Smooth muscle cell (in vitro differentiated cells): ENCODE measurements around the gene ERC2. TPM values are rescaled to one million over a fixed set of nuclear protein-coding genes. Genes with fewer than 3 reads are reported as not detected.

Experiments
- DNase-seq: peaks from one replicate; lab custom pipeline; 2025; ENCODE audit not compliant: unreplicated experiment; lab: John Stamatoyannopoulos, UW
- H2AFZ ChIP-seq: fragments of 200-600 bp; sonication (generic); 2 replicates; pipeline ENCODE4 v1.6.0; 2016; ENCODE audit warnings: antibody characterized with exemption, low read depth, mild to moderate bottlenecking
- H3F3A ChIP-seq: fragments of 200-600 bp; sonication (generic); 2 replicates; pipeline ENCODE4 v1.6.0; 2017; ENCODE audit warnings: antibody characterized with exemption, low read depth
- H3K27ac ChIP-seq: fragments of 200-600 bp; sonication (generic); 2 replicates; pipeline ENCODE4 v1.5.1; 2016; ENCODE audit warnings: low read depth, mild to moderate bottlenecking
- H3K27me3 ChIP-seq: fragments of 200-600 bp; sonication (generic); 2 replicates; pipeline ENCODE4 v1.6.1; 2016; ENCODE audit warnings: low read depth, mild to moderate bottlenecking
- H3K36me3 ChIP-seq: fragments of 200-600 bp; sonication (generic); 2 replicates; pipeline ENCODE4 v1.5.1; 2016; ENCODE audit warnings: low read depth
- H3K4me1 ChIP-seq: fragments of 200-600 bp; sonication (generic); 2 replicates; pipeline ENCODE4 v1.5.1; 2016; ENCODE audit warnings: low read depth
- H3K4me2 ChIP-seq: fragments of 200-600 bp; sonication (generic); 2 replicates; pipeline ENCODE4 v1.6.0; 2016; ENCODE audit warnings: mild to moderate bottlenecking
- H3K4me3 ChIP-seq: fragments of 200-600 bp; sonication (generic); 2 replicates; pipeline ENCODE4 v1.5.1; 2016; ENCODE audit warnings: mild to moderate bottlenecking
- H3K79me2 ChIP-seq: fragments of 200-600 bp; sonication (generic); 2 replicates; pipeline ENCODE4 v1.6.0; 2016; ENCODE audit warnings: low read depth, mild to moderate bottlenecking
- H3K9ac ChIP-seq: fragments of 200-600 bp; sonication (generic); 2 replicates; pipeline ENCODE4 v1.6.0; 2016; ENCODE audit warnings: low read depth
- H3K9me3 ChIP-seq: fragments of 200-600 bp; sonication (generic); replicated peaks from 2 replicates; pipeline ENCODE4 v1.5.1; 2016; ENCODE audit warnings: low read depth
- H4K20me1 ChIP-seq: fragments of 200-600 bp; sonication (generic); 2 replicates; pipeline ENCODE4 v1.6.0; 2016; ENCODE audit warnings: low read depth
- WGBS: methylation state at CpG from one replicate; pipeline ENCODE4 v1.1.7; 2016; ENCODE audit warnings: low lambda C conversion rate; 5-methylcytosine and 5-hydroxymethylcytosine counted together
- polyA plus RNA-seq: library from polyadenylated mRNA; unstranded; fragments of >200 nt; fragmentation: Nextera tagmentation; extraction: Ambion mirVana; gene quantifications from 2 replicates; pipeline ENCODE4 v1.2.1, GENCODE V29; 2016
- total RNA-seq: library from RNA; depleted of rRNA; stranded (reverse); fragments of >200 nt; gene quantifications from 2 replicates; pipeline ENCODE4 v1.2.3, GENCODE V29; 2014
- TF ChIP-seq, protein P1 (sequence below): fragments of 200-600 bp; sonication (generic); IDR thresholded peaks from 2 replicates; pipeline ENCODE4 v1.5.1; 2017; ENCODE audit warnings: borderline replicate concordance, mild to moderate bottlenecking, antibody characterized with exemption; ENCODE audit not compliant: insufficient read depth, poor library complexity, severe bottlenecking

Gene ERC2
- total and polyA plus RNA-seq, 2 experiments from 2014 or later = 1.1 TPM; not detected in 1

DNA sequence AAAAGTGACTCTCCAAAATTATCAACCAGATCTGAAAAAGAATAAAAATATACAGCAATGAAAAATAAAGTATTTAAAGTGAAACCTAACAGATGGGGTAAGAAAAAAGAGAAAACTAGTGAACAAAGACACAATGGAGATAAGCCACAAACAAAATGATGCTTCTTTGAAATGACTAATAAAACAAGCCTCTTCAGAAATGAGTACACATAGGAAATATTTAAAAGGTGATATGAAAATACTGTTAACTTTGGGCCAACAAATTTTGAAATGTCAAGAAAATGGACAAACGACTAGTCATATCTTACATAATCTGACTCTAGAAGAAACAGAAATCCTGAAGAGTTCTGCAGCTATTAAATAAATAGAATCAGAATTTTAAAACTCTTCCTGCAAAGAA, 164.2 kb downstream of the ERC2 start:
- DNase-seq = no peak
- Histone ChIP-seq H3K79me2 (no peaks in the 10 kb centered on the region), H4K20me1 (no peaks in the 10 kb centered on the region), H3K4me2 (no peak overlapping the region), H3K9me3 (no peaks in the 10 kb centered on the region), H3K36me3 (no peaks in the 10 kb centered on the region), H3F3A (no peaks in the 10 kb centered on the region), H3K4me1 (no peaks in the 10 kb centered on the region), H3K4me3 (no peak overlapping the region), H3K27ac (no peak overlapping the region), H3K9ac (no peak overlapping the region), H3K27me3 (no peaks in the 10 kb centered on the region), H2AFZ (no peak overlapping the region)
- 97% methylated on average over 1 of the region's 1 CpG for WGBS
- TF ChIP-seq, protein P1, sequence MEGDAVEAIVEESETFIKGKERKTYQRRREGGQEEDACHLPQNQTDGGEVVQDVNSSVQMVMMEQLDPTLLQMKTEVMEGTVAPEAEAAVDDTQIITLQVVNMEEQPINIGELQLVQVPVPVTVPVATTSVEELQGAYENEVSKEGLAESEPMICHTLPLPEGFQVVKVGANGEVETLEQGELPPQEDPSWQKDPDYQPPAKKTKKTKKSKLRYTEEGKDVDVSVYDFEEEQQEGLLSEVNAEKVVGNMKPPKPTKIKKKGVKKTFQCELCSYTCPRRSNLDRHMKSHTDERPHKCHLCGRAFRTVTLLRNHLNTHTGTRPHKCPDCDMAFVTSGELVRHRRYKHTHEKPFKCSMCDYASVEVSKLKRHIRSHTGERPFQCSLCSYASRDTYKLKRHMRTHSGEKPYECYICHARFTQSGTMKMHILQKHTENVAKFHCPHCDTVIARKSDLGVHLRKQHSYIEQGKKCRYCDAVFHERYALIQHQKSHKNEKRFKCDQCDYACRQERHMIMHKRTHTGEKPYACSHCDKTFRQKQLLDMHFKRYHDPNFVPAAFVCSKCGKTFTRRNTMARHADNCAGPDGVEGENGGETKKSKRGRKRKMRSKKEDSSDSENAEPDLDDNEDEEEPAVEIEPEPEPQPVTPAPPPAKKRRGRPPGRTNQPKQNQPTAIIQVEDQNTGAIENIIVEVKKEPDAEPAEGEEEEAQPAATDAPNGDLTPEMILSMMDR = no peak

DNA sequence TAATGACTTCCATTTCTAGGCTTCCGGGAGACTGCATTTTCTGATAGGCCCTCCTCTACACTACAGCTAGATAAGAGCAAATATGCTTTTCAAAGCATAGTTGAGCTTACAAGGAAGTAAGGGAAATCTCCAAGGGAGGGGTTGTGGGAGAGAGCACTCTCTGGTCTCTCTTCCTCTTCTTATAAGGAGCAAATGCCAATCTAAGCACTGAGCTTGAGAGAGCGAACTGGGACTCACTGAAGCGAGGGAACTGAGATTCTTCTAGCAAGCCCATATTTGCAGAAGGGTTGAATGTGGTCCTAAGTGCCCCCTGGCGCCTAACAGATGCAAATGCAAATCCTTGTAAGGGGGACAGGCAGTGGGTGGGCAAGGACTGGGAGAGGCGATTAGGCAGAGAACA, 164.8 kb downstream of the ERC2 start:
- no peaks in the 10 kb centered on the region for H3K79me2 ChIP-seq
- H3K4me2 ChIP-seq = peak overlapping the region; percentile 42
- WGBS = 21% methylated on average over 5 of the region's 5 CpGs
- H3K27me3 ChIP-seq = no peaks in the 10 kb centered on the region
- no peak overlapping the region for H3K9ac ChIP-seq
- TF ChIP-seq, protein P1 = peak; percentile 66
- no peak overlapping the region for H3K4me3 ChIP-seq
- no peaks in the 10 kb centered on the region for H3K9me3 ChIP-seq
- H3K36me3 ChIP-seq = no peaks in the 10 kb centered on the region
- no peaks in the 10 kb centered on the region for H3K4me1 ChIP-seq
- DNase-seq = no peak
- H4K20me1 ChIP-seq = no peaks in the 10 kb centered on the region
- H2AFZ ChIP-seq = no peak overlapping the region
- no peak overlapping the region for H3K27ac ChIP-seq
- no peaks in the 10 kb centered on the region for H3F3A ChIP-seq

DNA sequence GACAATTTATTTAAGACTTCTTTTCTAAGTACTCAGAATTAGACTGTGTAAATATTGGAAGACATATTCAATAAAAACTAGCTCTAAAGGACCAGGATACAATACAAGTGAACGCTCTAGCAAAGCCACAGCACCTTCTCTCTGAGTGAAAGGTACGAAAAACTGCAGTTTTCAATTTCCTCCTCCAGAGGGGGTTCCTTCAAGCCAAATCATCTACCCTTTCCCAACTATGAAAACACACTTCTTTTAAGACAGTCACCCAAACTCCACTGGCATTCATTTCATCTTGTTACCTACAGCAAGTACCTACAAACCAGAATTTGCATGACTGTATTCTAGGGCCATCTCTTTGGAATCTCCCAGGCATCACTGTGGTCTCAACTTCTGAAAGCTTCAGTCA, 165.8 kb downstream of the ERC2 start:
- Histone ChIP-seq H3K9ac (no peak overlapping the region), H3K27me3 (no peaks in the 10 kb centered on the region), H3K27ac (no peak overlapping the region), H3K4me1 (no peaks in the 10 kb centered on the region), H3K9me3 (no peaks in the 10 kb centered on the region), H3K4me3 (no peak overlapping the region), H3K4me2 (no peak overlapping the region), H2AFZ (no peak overlapping the region), H3K36me3 (no peaks in the 10 kb centered on the region), H3K79me2 (no peaks in the 10 kb centered on the region), H4K20me1 (no peaks in the 10 kb centered on the region), H3F3A (no peaks in the 10 kb centered on the region)
- WGBS = 92% methylated on average over 2 of the region's 2 CpGs
- TF ChIP-seq, protein P1 = peak; percentile 33
- DNase-seq = no peak

DNA sequence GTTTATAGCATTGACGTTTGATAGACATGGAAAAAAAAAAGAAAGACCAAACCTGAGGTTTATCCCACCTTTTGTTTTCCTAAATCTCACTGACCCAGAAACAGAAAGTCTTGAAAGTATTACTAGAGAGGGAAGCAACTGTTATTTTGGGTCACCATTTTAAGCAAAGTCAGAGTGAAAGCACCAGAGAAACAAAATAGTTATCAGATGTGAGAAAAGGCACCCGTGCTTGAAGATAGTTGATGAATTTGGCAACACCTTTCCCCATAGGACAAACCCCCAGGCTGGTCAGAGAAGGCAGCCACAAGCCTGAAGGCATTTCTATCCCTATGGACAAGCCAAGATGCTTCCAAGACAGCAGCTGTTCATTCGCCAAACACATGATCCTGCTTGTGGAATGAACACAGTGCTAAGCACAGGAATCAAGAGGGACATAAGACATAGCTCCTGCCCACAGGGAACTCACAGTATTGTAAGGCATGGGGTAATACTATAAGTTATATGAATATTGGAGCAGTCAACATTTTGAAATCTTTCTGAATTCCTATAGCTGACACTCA, 170.9 kb downstream of the ERC2 start:
- no peaks in the 10 kb centered on the region for H3K27me3 ChIP-seq
- H3K9ac ChIP-seq = no peak overlapping the region

More for the DNA sequence above, 170.9 kb downstream of the ERC2 start:
- TF ChIP-seq, protein P1 = no peak
- no peaks in the 10 kb centered on the region for H3F3A ChIP-seq
- H3K9me3 ChIP-seq = no peaks in the 10 kb centered on the region
- no peaks in the 10 kb centered on the region for H4K20me1 ChIP-seq
- no peak overlapping the region for H3K4me3 ChIP-seq
- H3K27ac ChIP-seq = no peak overlapping the region
- no peak overlapping the region for H2AFZ ChIP-seq
- DNase-seq = no peak
- no peak overlapping the region for H3K4me2 ChIP-seq
- no peaks in the 10 kb centered on the region for H3K36me3 ChIP-seq
- no peaks in the 10 kb centered on the region for H3K4me1 ChIP-seq
- 87% methylated on average over 3 of the region's 3 CpGs for WGBS
- no peaks in the 10 kb centered on the region for H3K79me2 ChIP-seq
